SK-N-SH (cell line): Measurements from ENCODE around the gene DSCAM. TPM values are rescaled to one million over a fixed set of nuclear protein-coding genes. Genes with fewer than 3 reads are reported as not detected.

ENCODE experiments used
- CTCF ChIA-PET: fragments of 300-600, 350-600 bp; formaldehyde crosslinking; extraction: SDS; loops from one replicate; lab custom pipeline; 2021; lab: Yijun Ruan, JAX
- POLR2A ChIA-PET: fragments of 350-600 bp; sonication (Branson Sonifier 250); formaldehyde crosslinking; extraction: SDS; loops from one replicate; lab custom pipeline; 2020; ENCODE audit warnings: antibody characterized with exemption, inconsistent platforms; lab: Yijun Ruan, JAX
- DNase-seq: peaks from one replicate; pipeline ENCODE4 v3.0.0; 2012
- H2AFZ ChIP-seq: fragments of 200-600 bp; sonication (generic); 2 replicates; pipeline ENCODE4 v1.8.1; 2016; ENCODE audit warnings: antibody characterized with exemption, mild to moderate bottlenecking, low read depth
- H3F3A ChIP-seq: fragments of 200-600 bp; sonication (generic); replicated peaks from 2 replicates; pipeline ENCODE3; 2016; ENCODE audit warnings: antibody characterized with exemption, mild to moderate bottlenecking; ENCODE audit not compliant: insufficient read depth
- H3K27ac ChIP-seq, 2 experiments: fragments of 200-500 bp in 1 of 2; fragments of 200-600 bp in 1 of 2; sonication (Bioruptor generic) in 1 of 2; sonication (generic), shearing (Covaris generic) in 1 of 2; 2 replicates each; pipeline versions ENCODE4 v1.5.1 to v1.6.1; 2014 to 2016; ENCODE audit warnings: low read depth in 2 of 2, inconsistent platforms in 1 of 2, low read length in 1 of 2, mild to moderate bottlenecking in 1 of 2, mixed read lengths in 1 of 2
- H3K27me3 ChIP-seq: fragments of 200-600 bp; sonication (generic), shearing (Covaris generic); 2 replicates; pipeline ENCODE4 v1.6.1; 2016; ENCODE audit warnings: mixed run types; ENCODE audit not compliant: insufficient read depth
- H3K36me3 ChIP-seq, 2 experiments: fragments of 200-500 bp in 1 of 2; fragments of 200-600 bp in 1 of 2; sonication (Bioruptor generic) in 1 of 2; sonication (generic) in 1 of 2; replicated peaks in 1 of 2; 2 replicates each; pipeline versions ENCODE3 to v1.5.1; 2014 to 2016; ENCODE audit warnings: low read length in 1 of 2, mild to moderate bottlenecking in 1 of 2; ENCODE audit not compliant: insufficient read depth in 2 of 2, control insufficient read depth in 1 of 2
- H3K4me1 ChIP-seq, 2 experiments: fragments of 200-500 bp in 1 of 2; fragments of 200-600 bp in 1 of 2; sonication (Bioruptor generic) in 1 of 2; sonication (generic), shearing (Covaris generic) in 1 of 2; 2 replicates each; pipeline versions ENCODE4 v1.5.1 to v1.6.1; 2014 to 2016; ENCODE audit warnings: low read depth in 1 of 2, low read length in 1 of 2, mixed run types in 1 of 2; ENCODE audit not compliant: insufficient read depth in 2 of 2, control insufficient read depth in 1 of 2
- H3K4me2 ChIP-seq: fragments of 200-600 bp; sonication (generic), shearing (Covaris generic); 2 replicates; pipeline ENCODE4 v1.6.1; 2017; ENCODE audit warnings: mixed run types
- H3K4me3 ChIP-seq, 2 experiments: fragments of 200-500 bp in 1 of 2; fragments of 200-600 bp in 1 of 2; sonication (Bioruptor generic) in 1 of 2; sonication (generic), shearing (Covaris generic) in 1 of 2; 2 replicates each; pipeline versions ENCODE4 v1.5.1 to v1.8.1; 2014 to 2016; ENCODE audit warnings: low read depth in 2 of 2, inconsistent platforms in 1 of 2, low read length in 1 of 2, mild to moderate bottlenecking in 1 of 2, mixed read lengths in 1 of 2, moderate library complexity in 1 of 2
- H3K79me2 ChIP-seq: fragments of 200-600 bp; sonication (generic); 2 replicates; pipeline ENCODE4 v1.8.1; 2017; ENCODE audit warnings: mild to moderate bottlenecking; ENCODE audit not compliant: insufficient read depth
- H3K9ac ChIP-seq: fragments of 200-600 bp; sonication (generic); 2 replicates; pipeline ENCODE4 v1.6.1; 2017; ENCODE audit warnings: mixed run types
- H3K9me2 ChIP-seq: fragments of 200-600 bp; sonication (generic); 2 replicates; pipeline ENCODE4 v1.6.1; 2017; ENCODE audit warnings: mixed run types
- H3K9me3 ChIP-seq: fragments of 200-600 bp; sonication (generic); 2 replicates; pipeline ENCODE4 v1.6.1; 2017; ENCODE audit warnings: mixed run types, mild to moderate bottlenecking, moderate library complexity
- H4K20me1 ChIP-seq: fragments of 200-600 bp; sonication (generic); 2 replicates; pipeline ENCODE4 v1.6.1; 2017; ENCODE audit warnings: mild to moderate bottlenecking, mixed run types; ENCODE audit not compliant: insufficient read depth
- CHD2 ChIP-seq: fragments of 150-350 bp; IDR thresholded peaks from 2 replicates; pipeline ENCODE4 v1.6.1; 2018; ENCODE audit warnings: low read length; ENCODE audit not compliant: partially characterized antibody
- CTCF ChIP-seq: fragments of 200-600 bp; sonication (generic); IDR thresholded peaks from 2 replicates; pipeline ENCODE4 v1.6.1; 2017; ENCODE audit warnings: antibody characterized with exemption, mild to moderate bottlenecking, moderate library complexity
- EP300 ChIP-seq, 2 experiments: IDR thresholded peaks; 2 replicates each; pipeline versions ENCODE4 v1.4.0 to v1.6.1; 2012; ENCODE audit warnings: borderline replicate concordance in 1 of 2, low read depth in 1 of 2, low read length in 1 of 2
- EZH2phosphoT487 ChIP-seq: fragments of 200-600 bp; sonication (generic); IDR thresholded peaks from 2 replicates; pipeline ENCODE4 v1.6.1; 2017; ENCODE audit warnings: low read depth, mixed run types, mild to moderate bottlenecking, antibody characterized with exemption, moderate library complexity, borderline replicate concordance
- FOXM1 ChIP-seq: IDR thresholded peaks from 2 replicates; pipeline ENCODE4 v1.4.0; 2012; ENCODE audit warnings: low read depth, mild to moderate bottlenecking
- GABPA ChIP-seq: IDR thresholded peaks from 2 replicates; pipeline ENCODE4 v1.4.0; 2012; ENCODE audit warnings: low read depth, mild to moderate bottlenecking
- GATA2 ChIP-seq: sonication (generic); formaldehyde crosslinking; IDR thresholded peaks from 2 replicates; pipeline ENCODE4 v1.5.0; 2020; ENCODE audit warnings: mild to moderate bottlenecking, missing genetic modification reagents
- MAX ChIP-seq: IDR thresholded peaks from 2 replicates; pipeline ENCODE4 v1.4.0; 2012; ENCODE audit warnings: low read depth
- MEF2A ChIP-seq: IDR thresholded peaks from 2 replicates; pipeline ENCODE4 v1.4.0; 2012; ENCODE audit warnings: low read depth, borderline replicate concordance
- MXI1 ChIP-seq: IDR thresholded peaks from 2 replicates; pipeline ENCODE4 v1.6.1; 2012; ENCODE audit warnings: mild to moderate bottlenecking, low read depth, low read length, improper control_type of control experiment
- POLR2AphosphoS5 ChIP-seq: IDR thresholded peaks from 2 replicates; pipeline ENCODE4 v1.6.1; 2012; ENCODE audit warnings: low read depth, low read length
- RCOR1 ChIP-seq: fragments of 150-350 bp; IDR thresholded peaks from 2 replicates; pipeline ENCODE4 v1.6.1; 2017; ENCODE audit warnings: antibody characterized with exemption, low read length
- WGBS: methylation state at CpG from one replicate; pipeline ENCODE4 v1.1.6; 2017; ENCODE audit warnings: low lambda C conversion rate; 5-methylcytosine and 5-hydroxymethylcytosine counted together
- polyA plus RNA-seq, 3 experiments: library from polyadenylated mRNA; depleted of rRNA; stranded (reverse); fragments of >200 nt; gene quantifications; 2 replicates each; pipeline ENCODE4 v1.2.3, GENCODE V29; 2012

DSCAM gene
- polyA plus RNA-seq, 1 of the 3 experiments (the other 2 are of a cell fraction), result not detected

- 20% methylated on average over 6 of the region's 6 CpGs for WGBS
- Histone ChIP-seq H3F3A (no peaks in the 10 kb centered on the region), H3K36me3 (no peaks in the 10 kb centered on the region), H3K79me2 (no peaks in the 10 kb centered on the region), H3K9me3 (no peaks in the 10 kb centered on the region), H3K4me2 (no peak overlapping the region), H3K4me1 (no peaks in the 10 kb centered on the region; a peak in 1 of 4 replicates), H3K9me2 (no peaks in the 10 kb centered on the region), H3K27ac (no peak overlapping the region), H4K20me1 (no peaks in the 10 kb centered on the region), H3K4me3 (no peak overlapping the region), H3K27me3 (no peaks in the 10 kb centered on the region), H3K9ac (no peak overlapping the region), H2AFZ (no peak overlapping the region)
- TF ChIP-seq GATA2 (CRISPR knock-in tag) (no peak), CTCF (no peak), MAX (no peak), FOXM1 (no peak), GABPA (no peak), CHD2 (no peak), MXI1 (no peak), MEF2A (no peak), RCOR1 (no peak)
- no peak for DNase-seq
- POLR2A ChIA-PET, result no interaction called here
- CTCF ChIA-PET, result no interaction called here
These were observed 772.8 kb downstream of the DSCAM start for GRCh38 chr21:40074198-40074597.

GRCh38 chr21:40073642-40074041, 773.3 kb downstream of the DSCAM start:
- Histone ChIP-seq H3F3A (no peaks in the 10 kb centered on the region), H3K9me3 (no peaks in the 10 kb centered on the region), H3K36me3 (no peaks in the 10 kb centered on the region), H3K4me1 (no peaks in the 10 kb centered on the region; a peak in 1 of 4 replicates), H4K20me1 (no peaks in the 10 kb centered on the region)
- TF ChIP-seq POLR2AphosphoS5 (no peak), MXI1 (no peak), EP300 (IDR thresholded peaks at IDR 0.05; ENCODE audit: borderline replicate concordance in 1 of 2, low read depth in 1 of 2, low read length in 1 of 2) (no peak), EZH2phosphoT487 (no peak)
- TF ChIP-seq, all 33 proteins: peak for 0
- DNase-seq, result no peak
- Histone ChIP-seq H3K4me2 (no peak overlapping the region), H3K9me2 (no peaks in the 10 kb centered on the region), H3K9ac (no peak overlapping the region), H3K79me2 (no peaks in the 10 kb centered on the region), H2AFZ (no peak overlapping the region), H3K27me3 (no peaks in the 10 kb centered on the region), H3K27ac (no peak overlapping the region), H3K4me3 (no peak overlapping the region)
- 72% methylated on average over 5 of the region's 5 CpGs for WGBS
- CTCF ChIA-PET, result no interaction called here
- POLR2A ChIA-PET, result no interaction called here
